Measurements from ENCODE around the gene MAD1L1. TPM values are rescaled to one million over a fixed set of nuclear protein-coding genes. Genes with fewer than 3 reads are reported as not detected.

MAD1L1 gene
- total RNA-seq, 1 experiment from 2014 or later, result 38.5 TPM

DNA sequence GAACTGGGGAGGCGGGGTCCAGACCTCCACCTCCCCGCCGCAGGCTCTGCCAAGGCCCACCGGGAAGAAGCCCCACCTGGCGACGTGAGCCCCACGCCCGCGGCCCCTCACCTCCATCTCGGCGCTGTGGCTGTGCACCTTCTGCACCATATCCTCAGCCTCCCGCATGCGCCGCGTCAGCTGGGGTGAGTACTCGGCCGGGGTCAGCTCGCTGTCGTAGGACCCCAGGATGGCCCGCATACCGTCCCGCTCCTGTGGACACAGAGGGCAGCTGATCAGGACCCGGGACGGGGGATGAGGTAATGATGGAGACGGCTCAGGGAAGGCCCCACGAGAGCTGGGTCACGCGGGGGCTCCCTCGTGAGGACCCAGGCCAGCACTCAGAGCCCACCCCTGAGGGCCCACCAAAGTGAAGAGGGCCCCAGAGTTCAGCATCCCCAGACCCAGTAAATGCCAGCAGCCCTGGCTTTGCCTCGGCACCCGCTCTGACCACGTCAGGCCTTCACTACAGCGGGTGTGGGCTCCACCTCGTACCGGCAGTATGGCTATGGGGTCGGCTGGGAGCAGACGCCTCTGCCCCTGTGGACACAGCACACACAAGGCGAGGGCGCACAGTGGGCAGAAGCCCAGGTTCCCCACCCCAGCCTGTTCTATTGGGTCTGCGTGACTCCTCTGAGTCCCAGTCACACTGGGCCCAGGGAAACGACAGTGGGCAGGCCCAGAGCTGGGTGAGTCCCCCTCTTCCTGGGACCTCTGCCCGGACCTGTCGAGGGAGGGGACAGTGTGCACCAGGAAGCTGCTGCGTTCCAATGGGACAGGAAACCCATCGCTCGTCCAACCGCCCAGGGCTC lies 218.1 kb downstream of the MAD1L1 start:
- no peak overlapping the region for H2AFZ ChIP-seq (ENCODE audit: low read depth, low read length, poor library complexity, severe bottlenecking)
- H3K27me3 ChIP-seq (ENCODE audit: insufficient read depth, low read length), result no peaks in the 10 kb centered on the region
- RAD21 ChIA-PET (ENCODE audit: low non-redundant PET in 1 of 2, low total read pairs in 2 of 2, uncharacterized antibody in 2 of 2, unreplicated experiment in 2 of 2), result no interaction called here
- no peak overlapping the region for H3K4me2 ChIP-seq (ENCODE audit: low read length)
- no peaks in the 10 kb centered on the region for H3K36me3 ChIP-seq (ENCODE audit: control insufficient read depth in 1 of 2, insufficient read depth in 2 of 2, low read length in 2 of 2)
- DNase-seq (ENCODE audit: low read depth, low spot score) (no peak), ATAC-seq (no peak)
- H3K79me2 ChIP-seq (ENCODE audit: insufficient read depth, low read length), result no peaks in the 10 kb centered on the region
- CTCF ChIA-PET, result no interaction called here
- intact Hi-C loops (cut with micrococcal nuclease), result no loop called here
- H3K9me2 ChIP-seq (ENCODE audit: insufficient read depth), result no peaks in the 10 kb centered on the region
- BruUV-seq (replicated peaks), result no TSS peak
- no peak overlapping the region for H3K9ac ChIP-seq (ENCODE audit: low read length)
- no peaks in the 10 kb centered on the region for H4K20me1 ChIP-seq (ENCODE audit: insufficient read depth)
- POLR2A ChIA-PET, result no interaction called here
- no peaks in the 10 kb centered on the region for H3K9me3 ChIP-seq (ENCODE audit: control insufficient read depth in 1 of 2, insufficient read depth in 1 of 2, low read depth in 1 of 2, low read length in 2 of 2)
- peaks cover 5 to 15% of the 10 kb centered on the region in 2 experiments for H3K4me1 ChIP-seq (ENCODE audit: control insufficient read depth in 1 of 2, insufficient read depth in 2 of 2, low read length in 2 of 2)
- H3K27ac ChIP-seq (ENCODE audit: low read depth, low read length), result no peak overlapping the region
- TF ChIP-seq ZNF274 (IDR thresholded peaks at IDR 0.05; ENCODE audit: low read depth, low read length) (no peak), SP1 (IDR thresholded peaks at IDR 0.05; ENCODE audit: low read depth) (no peak), EGR1 (IDR thresholded peaks at IDR 0.05; ENCODE audit: low read depth) (no peak), EZH2 (IDR thresholded peaks at IDR 0.05) (no peak), POLR2A (IDR thresholded peaks at IDR 0.05; ENCODE audit: borderline replicate concordance, extremely low read depth, insufficient read depth, insufficient read length) (no peak), ZFX (IDR thresholded peaks at IDR 0.05) (no peak), TCF7L2 (IDR thresholded peaks at IDR 0.05; ENCODE audit: borderline replicate concordance, extremely low read depth, insufficient read depth, insufficient read length) (no peak), JUND (IDR thresholded peaks at IDR 0.05) (no peak), SRF (IDR thresholded peaks at IDR 0.05; ENCODE audit: low read depth) (no peak), FOSL1 (IDR thresholded peaks at IDR 0.05; ENCODE audit: low read depth) (no peak), YY1 (IDR thresholded peaks at IDR 0.05; ENCODE audit: extremely low read depth, insufficient replicate concordance, low read depth, low read length) (no peak), SIN3A (IDR thresholded peaks at IDR 0.05; ENCODE audit: low read depth) (no peak), CEBPB (IDR thresholded peaks at IDR 0.05; ENCODE audit: low read depth) (no peak)
- TF ChIP-seq, protein P1, sequence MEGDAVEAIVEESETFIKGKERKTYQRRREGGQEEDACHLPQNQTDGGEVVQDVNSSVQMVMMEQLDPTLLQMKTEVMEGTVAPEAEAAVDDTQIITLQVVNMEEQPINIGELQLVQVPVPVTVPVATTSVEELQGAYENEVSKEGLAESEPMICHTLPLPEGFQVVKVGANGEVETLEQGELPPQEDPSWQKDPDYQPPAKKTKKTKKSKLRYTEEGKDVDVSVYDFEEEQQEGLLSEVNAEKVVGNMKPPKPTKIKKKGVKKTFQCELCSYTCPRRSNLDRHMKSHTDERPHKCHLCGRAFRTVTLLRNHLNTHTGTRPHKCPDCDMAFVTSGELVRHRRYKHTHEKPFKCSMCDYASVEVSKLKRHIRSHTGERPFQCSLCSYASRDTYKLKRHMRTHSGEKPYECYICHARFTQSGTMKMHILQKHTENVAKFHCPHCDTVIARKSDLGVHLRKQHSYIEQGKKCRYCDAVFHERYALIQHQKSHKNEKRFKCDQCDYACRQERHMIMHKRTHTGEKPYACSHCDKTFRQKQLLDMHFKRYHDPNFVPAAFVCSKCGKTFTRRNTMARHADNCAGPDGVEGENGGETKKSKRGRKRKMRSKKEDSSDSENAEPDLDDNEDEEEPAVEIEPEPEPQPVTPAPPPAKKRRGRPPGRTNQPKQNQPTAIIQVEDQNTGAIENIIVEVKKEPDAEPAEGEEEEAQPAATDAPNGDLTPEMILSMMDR (IDR thresholded peaks at IDR 0.05 in 2 of 3, conservative IDR thresholded peaks at IDR 0.05 in 1 of 3; ENCODE audit: borderline replicate concordance in 1 of 3, insufficient read depth in 1 of 3, low read depth in 2 of 3, low read length in 2 of 3), result no peak
- no peak overlapping the region for H3K4me3 ChIP-seq (replicated peaks in 1 of 2; ENCODE audit: low read depth in 1 of 2, low read length in 2 of 2)
